PC-9 (cell line): ENCODE results near the gene DENND1A.

Source experiments
- EZH2 ChIP-seq: fragments of 200-600 bp; sonication (generic); IDR thresholded peaks from 2 replicates; pipeline ENCODE4 v1.8.0; 2017; ENCODE audit warnings: antibody characterized with exemption, low read depth
- TF ChIP-seq, protein P1 (sequence below): fragments of 200-600 bp; sonication (generic); conservative IDR thresholded peaks from 2 replicates; pipeline ENCODE4 v1.6.1; 2017; ENCODE audit warnings: mixed run types, antibody characterized with exemption, mild to moderate bottlenecking, moderate library complexity

DNA sequence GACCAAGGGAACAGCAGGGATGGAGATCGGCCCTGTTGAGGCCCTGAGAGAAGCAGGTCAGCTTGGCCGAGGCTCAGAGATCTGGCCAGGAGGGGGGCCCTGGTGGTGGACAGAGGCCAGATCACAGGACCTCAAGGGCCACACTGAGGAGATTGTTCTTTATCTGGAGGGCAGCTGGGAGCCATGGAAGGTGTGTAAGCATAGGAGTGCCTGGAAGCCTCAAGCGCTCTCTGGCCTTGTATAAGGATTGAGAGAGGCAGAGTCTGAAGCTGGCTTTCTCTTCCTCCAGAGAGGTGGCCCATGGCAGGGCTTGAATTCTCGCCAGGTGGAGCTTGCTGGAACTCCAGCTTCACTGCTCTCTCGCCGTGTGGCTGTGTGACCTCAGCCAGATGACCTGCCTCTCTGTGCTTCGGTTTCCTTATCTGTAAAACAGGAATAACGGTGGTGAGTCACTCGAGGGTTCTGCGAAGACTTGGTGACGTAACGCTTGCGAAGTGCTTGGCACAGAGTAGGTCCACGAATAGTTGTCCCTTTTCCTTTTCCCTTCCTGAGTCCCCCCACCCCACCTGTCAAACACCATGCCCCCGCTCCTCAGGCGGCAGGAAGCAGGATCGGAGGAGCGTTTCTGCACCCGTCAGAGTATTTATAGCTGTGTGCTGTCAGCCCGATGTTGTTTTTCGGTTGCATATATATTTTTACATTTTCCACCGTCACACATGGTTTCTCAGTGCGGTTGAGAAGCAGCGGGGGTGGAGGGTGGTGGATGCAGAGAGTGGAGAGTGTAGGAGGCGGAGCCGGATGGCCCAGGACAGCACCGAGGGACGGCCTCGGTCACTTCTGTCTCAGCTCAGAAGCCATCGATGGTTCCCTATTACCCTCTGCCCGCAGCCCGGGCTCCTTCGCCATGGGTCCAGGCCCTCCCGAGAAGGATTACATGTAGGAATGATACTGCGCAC, 590.9 kb downstream of the DENND1A start:
- TF ChIP-seq, protein P1, sequence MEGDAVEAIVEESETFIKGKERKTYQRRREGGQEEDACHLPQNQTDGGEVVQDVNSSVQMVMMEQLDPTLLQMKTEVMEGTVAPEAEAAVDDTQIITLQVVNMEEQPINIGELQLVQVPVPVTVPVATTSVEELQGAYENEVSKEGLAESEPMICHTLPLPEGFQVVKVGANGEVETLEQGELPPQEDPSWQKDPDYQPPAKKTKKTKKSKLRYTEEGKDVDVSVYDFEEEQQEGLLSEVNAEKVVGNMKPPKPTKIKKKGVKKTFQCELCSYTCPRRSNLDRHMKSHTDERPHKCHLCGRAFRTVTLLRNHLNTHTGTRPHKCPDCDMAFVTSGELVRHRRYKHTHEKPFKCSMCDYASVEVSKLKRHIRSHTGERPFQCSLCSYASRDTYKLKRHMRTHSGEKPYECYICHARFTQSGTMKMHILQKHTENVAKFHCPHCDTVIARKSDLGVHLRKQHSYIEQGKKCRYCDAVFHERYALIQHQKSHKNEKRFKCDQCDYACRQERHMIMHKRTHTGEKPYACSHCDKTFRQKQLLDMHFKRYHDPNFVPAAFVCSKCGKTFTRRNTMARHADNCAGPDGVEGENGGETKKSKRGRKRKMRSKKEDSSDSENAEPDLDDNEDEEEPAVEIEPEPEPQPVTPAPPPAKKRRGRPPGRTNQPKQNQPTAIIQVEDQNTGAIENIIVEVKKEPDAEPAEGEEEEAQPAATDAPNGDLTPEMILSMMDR: no peak
- TF ChIP-seq EZH2: no peak
